Activated T-cell treated with anti-CD3 and anti-CD28 coated beads for 48 hours (primary cell): ENCODE results near the gene SYT11.
"Not testable (repeated sequence)": the region's sequence is repeated elsewhere in the genome, so short reads cannot be mapped to it uniquely, and the experiment has no call there.

Experiments used
- DNase-seq: peaks from one replicate; pipeline ENCODE4 v3.0.0-alpha.2; 2020; ENCODE audit warnings: low read depth

SYT11 gene

DNA sequence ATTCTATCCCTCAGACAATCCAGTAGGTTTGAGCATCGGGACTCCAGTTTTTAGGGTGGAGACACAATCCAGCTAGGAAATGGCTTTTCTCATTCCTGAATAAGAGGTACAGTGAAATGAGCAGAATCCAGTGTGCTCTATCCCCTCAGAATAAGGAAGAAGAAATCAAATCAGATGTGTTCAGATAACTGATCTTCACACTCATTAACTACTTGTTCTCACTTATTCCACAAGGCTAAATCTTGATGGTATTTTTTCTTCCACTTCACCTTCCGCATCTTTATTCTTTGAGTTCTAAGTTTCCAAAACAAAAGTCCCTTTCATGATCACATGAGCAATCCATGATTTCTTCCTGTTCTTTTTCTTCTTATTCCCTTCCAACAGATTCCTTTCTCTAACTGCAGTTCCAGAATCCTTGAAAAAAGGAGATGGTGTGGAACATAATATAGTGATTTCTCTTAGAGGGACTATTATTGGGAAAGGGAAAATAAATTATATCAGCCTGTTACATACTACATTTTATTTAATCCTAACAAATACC, 1.7 kb downstream of the SYT11 start:
- no peak for DNase-seq

GRCh38 chr1:155861896-155862295, 2.5 kb downstream of the SYT11 start:
- DNase-seq, result no peak

DNA sequence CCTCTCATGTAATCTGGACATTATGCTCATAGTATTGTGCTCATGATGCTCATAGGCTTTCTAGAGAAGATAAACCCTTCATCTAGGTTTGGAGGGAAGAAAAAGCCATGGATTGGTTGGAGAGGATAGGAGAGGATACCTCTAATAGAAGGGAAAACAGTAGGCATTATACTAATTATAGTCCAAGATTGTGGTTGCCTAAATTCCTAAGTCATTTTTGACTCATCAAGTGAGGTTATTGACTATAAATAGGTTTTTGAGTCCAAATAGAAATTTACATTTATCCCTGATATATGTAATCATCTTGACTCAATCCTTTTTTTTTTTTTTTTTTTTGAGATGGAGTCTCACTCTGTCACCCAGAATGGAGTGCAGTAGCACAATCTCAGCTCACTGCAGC, 5.0 kb downstream of the SYT11 start:
- DNase-seq, result no peak

DNA sequence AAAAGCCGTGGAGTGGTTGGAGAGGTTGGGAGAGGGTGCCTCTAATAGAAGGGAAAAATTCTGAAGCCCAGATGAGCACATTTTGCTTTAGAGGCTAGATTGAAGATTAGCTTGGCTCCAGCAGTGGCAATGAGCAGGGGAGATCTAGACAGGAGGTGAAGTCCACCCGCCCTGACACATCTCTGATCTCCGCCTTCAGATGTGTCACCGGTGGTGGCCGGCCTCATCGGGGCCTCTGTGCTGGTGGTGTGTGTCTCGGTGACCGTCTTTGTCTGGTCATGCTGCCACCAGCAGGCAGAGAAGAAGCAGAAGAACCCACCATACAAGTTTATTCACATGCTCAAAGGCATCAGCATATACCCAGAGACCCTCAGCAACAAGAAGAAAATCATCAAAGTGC, 8.4 kb downstream of the SYT11 start:
- DNase-seq, result no peak

DNA sequence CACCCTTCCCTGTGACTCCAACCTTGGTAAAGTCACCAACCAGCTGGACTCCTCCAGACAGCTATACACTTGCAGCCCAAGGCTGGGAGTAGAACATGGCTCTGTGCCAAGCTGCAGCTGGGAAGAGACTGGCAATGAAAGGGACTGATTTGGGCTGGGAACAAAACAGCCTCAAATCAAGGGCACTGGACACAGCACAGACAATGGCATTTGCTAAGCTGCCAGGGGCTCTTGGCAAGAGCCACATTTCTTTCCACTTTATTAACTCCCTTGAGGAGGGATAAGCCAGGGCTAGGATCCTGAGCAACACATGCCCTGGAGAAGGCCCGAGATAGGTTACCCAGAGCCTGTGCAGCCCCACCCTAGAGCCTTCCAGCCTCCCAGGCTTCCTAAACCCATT, 12.0 kb downstream of the SYT11 start:
- DNase-seq, result no peak

DNA sequence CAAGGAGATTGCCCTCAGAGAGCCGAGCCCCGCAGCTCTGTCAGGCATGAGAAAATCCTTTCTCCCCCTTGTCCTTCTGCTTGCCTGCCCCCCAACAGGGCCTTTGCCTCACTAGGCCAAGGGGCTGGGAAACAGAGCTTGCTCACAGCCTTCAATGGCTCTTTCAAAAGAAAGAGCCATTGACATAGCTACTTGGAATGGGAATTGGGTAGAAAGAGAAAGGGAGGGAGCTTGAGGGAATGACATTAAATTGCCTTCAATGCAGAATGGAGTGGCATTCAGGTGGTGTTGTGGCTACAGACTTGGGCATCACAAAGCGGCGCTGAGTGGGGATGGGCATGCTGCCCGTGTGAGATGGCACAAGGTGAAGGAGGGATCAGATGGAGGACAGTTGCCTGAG, 13.2 kb downstream of the SYT11 start:
- DNase-seq, result no peak

DNA sequence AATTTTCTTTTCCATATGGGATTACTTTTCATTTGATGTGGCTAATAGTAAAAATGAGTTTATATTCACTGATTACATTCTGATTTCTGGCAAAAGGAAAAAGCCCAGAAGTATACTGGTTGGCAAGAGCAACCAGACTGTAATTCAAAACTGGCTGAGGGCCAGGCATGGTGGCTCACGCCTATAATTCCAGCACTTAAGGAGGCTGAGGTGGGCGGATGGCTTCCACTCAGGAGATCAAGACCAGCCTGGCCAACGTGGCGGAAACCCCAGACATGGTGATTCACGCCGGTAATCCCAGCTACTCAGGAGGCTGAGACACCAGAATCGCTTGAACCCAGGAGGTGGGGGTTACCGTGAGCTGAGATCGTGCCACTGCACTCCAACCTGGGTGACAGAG, 14.5 kb downstream of the SYT11 start:
- no peak for DNase-seq

- no peak for DNase-seq
Observed at GRCh38 chr1:155877945-155878344, 18.6 kb downstream of the SYT11 start.

GRCh38 chr1:155880251-155880650, 20.9 kb downstream of the SYT11 start:
- no peak for DNase-seq

DNA sequence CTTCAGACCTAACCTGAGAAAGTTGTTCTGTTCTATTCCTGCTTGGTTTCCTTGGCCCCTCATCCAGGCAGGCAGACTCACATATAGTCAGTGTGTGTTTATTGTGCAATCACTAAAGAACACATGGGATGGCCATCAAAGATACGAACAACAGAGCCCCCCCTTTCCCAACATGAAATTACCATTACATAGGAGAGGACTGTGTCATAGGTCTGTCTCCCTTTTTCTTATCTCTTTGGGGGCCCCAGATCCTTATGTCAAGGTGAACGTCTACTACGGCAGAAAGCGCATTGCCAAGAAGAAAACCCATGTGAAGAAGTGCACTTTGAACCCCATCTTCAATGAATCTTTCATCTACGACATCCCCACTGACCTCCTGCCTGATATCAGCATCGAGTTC, 21.6 kb downstream of the SYT11 start:
- no peak for DNase-seq

DNA sequence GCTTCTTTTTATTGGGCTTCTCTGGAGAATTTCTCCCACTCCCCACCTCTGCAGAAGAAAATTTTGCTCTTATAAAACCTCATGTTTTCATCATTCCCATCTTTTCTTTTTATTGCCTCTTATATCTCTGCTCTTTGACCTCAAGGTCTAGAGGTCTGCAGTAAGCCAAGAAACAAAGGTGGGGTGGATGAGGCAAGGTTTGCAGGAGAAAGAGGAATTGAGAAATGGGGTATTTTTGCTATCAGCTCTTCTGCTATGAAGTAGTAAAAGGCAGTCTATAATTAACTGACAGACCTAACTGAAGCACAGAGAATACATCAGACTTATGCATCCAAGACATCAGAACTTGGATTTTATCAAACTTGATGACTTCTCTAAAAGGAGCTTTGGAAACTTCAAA, 22.9 kb downstream of the SYT11 start:
- no peak for DNase-seq

DNA sequence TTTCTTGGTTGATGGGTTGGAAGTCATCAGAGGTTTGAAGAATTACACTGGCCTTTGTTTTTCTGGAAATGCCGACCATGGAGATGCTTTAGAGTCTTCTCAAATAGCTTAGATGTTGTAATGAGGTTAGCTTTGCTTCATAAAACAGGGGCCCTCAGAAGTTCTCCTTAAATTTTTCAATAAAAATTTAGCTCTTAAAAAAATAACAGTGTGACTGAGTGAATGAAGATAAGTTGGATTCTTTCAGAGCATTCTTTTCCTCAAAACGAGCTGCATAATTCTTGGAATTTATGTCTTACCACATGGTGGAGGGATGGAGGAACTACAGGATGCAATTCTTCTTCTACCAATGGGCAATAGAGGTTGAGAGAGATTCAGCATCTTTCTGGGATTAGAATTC, 23.4 kb downstream of the SYT11 start:
- DNase-seq, result no peak

GRCh38 chr1:155884031-155884960, 24.9 kb downstream of the SYT11 start:
- no peak for DNase-seq

DNA sequence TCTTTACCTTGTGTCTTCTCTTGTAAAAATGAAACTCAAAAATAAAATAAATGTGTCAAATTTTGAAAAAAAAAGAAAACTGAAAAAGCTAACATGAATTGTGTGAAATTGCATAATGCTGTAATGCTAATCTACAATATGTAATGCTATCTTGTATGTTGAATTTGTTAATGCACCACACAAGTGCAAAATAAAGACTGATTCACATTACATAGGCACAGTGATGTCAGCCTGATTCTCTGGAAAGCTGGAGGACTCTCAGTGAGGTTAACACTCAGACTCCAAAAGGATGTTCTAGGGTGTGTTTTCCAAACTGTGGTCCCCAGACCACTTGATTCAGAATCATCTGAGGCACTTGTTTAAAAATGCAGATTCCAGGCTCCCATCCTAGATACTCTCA, 25.6 kb downstream of the SYT11 start:
- no peak for DNase-seq

GRCh38 chr1:155888481-155888880, 29.1 kb downstream of the SYT11 start:
- DNase-seq, result no peak

DNA sequence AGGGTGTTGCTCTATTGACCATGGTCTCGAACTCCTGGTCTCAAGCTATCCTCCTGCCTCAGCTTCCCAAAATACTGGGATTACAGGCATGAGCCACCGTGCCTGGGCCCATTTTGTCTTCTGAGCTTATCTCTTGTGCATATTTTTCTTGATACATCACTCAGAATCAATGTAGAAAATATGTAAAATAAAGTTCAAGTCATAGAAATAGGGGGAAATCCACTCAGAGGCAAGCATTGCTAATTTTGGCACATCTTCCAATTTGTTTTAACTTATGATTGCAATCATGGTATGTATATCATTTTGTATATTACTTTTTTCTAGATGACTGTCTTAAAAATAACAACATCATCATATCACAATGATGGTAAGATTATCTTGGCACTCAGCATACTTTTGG, 30.2 kb downstream of the SYT11 start:
- no peak for DNase-seq

- no peak for DNase-seq
Observed at GRCh38 chr1:155890251-155890650, 30.9 kb downstream of the SYT11 start.

DNA sequence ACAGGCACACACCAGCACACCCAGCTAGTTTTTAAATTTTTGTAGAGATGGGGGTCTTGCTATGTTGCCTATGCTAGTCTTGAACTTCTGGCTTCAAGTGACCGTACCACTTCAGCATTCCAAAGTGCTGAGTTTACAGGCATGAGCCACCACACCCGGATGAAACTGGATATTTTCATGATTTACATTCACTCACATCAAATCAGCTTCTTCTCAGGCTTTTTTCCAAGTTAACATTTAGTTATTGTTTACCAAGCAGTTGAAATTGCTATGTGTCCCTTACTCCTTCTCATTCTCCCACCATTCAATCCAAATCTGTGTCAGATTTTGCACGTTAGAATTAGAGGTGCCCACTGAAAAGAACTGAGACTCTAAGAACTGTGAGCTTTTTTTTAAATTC, 33.4 kb downstream of the SYT11 start:
- no peak for DNase-seq

- DNase-seq, result no peak
Observed at GRCh38 chr1:155893389-155894142, 34.2 kb downstream of the SYT11 start.

DNA sequence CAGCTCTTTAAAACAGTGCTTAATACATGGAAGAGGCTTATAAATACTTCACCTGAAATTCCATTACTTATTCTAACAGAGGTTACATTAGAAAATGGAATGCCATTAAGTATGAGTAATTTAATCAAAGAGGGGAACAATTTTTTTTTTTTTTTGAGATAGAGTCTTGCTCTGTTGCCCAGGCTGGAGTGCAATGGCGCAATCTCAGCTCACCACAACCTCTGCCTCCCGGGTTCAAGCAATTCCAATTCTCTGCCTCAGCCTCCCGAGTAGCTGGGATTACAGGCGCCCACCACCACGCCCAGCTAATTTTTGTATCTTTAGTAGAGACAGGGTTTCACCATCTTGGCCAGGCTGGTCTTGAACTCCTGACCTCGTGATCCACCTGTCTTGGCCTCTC, 36.2 kb downstream of the SYT11 start:
- not testable (repeated sequence) for DNase-seq

- DNase-seq, result not testable (repeated sequence)
Observed at GRCh38 chr1:155896476-155896875, 37.1 kb downstream of the SYT11 start.

GRCh38 chr1:155897746-155898145, 38.4 kb downstream of the SYT11 start:
- no peak for DNase-seq

DNA sequence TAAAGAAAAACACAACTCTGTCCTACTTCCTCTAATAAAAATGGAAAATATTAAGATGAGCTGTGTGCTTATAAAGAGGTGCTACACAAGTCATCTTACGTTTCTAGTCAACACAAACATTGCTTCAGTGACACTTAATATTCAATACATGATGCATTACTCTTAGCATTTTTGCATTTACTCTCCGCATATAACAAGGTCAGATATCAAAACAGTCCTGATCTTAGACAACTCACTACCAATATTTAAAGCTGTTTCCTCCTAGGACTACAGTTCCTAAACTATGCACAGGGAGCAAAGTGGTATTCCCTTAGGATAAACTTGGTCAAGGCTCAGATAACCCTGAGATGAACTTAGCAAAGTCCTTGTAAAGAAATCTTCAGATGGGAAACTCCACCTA, 39.5 kb downstream of the SYT11 start:
- DNase-seq, result no peak
